Inflammatory macrophage treated with lipopolysaccharide for 1 hour (primary cell): ENCODE data around the gene CXADR.
"Not testable (repeated sequence)": the region's sequence is repeated elsewhere in the genome, so short reads cannot be mapped to it uniquely, and the experiment has no call there.

Source experiments
- DNase-seq, 2 donors: peaks; one replicate each; pipeline ENCODE4 v3.0.0-alpha.2; 2020 to 2022

Gene CXADR

GRCh38 chr21:17502985-17503384 lies 9.9 kb upstream of the CXADR start:
- DNase-seq = not testable (repeated sequence)

GRCh38 chr21:17506951-17507350 lies 5.9 kb upstream of the CXADR start:
- DNase-seq = no peak

- DNase-seq = no peak
These were observed 5.3 kb upstream of the CXADR start for GRCh38 chr21:17507591-17507990.

GRCh38 chr21:17513214-17514123 lies 626 bp downstream of the CXADR start:
- peak in 1 of 2 donors; percentile 12 for DNase-seq

- no peak for DNase-seq
These were observed 1.4 kb downstream of the CXADR start for GRCh38 chr21:17514124-17514845.

- not testable (repeated sequence) for DNase-seq
These were observed 4.2 kb downstream of the CXADR start for GRCh38 chr21:17517008-17517407.

- DNase-seq = no peak
These were observed 6.4 kb downstream of the CXADR start for GRCh38 chr21:17519208-17519738.

GRCh38 chr21:17519965-17520609 lies 7.2 kb downstream of the CXADR start:
- no peak for DNase-seq

- DNase-seq = no peak
These were observed 10.2 kb downstream of the CXADR start for GRCh38 chr21:17523007-17523451.

GRCh38 chr21:17523979-17524494 lies 11.2 kb downstream of the CXADR start:
- DNase-seq = not testable (repeated sequence)

- DNase-seq = no peak
These were observed 11.8 kb downstream of the CXADR start for GRCh38 chr21:17524635-17525034.

- no peak for DNase-seq
These were observed 13.9 kb downstream of the CXADR start for GRCh38 chr21:17526776-17527175.

- no peak for DNase-seq
These were observed 14.4 kb downstream of the CXADR start for GRCh38 chr21:17527240-17527639.

- DNase-seq = no peak
These were observed 14.9 kb downstream of the CXADR start for GRCh38 chr21:17527711-17528110.

GRCh38 chr21:17529648-17530047 lies 16.8 kb downstream of the CXADR start:
- no peak for DNase-seq

- no peak for DNase-seq
These were observed 19.4 kb downstream of the CXADR start for GRCh38 chr21:17532292-17532691.

GRCh38 chr21:17536381-17536780 lies 23.5 kb downstream of the CXADR start:
- no peak for DNase-seq

- no peak for DNase-seq
These were observed 24.5 kb downstream of the CXADR start for GRCh38 chr21:17537299-17537698.

GRCh38 chr21:17538576-17538975 lies 25.7 kb downstream of the CXADR start:
- DNase-seq = no peak

GRCh38 chr21:17539323-17539722 lies 26.5 kb downstream of the CXADR start:
- DNase-seq = peak; percentile 81 to 92

GRCh38 chr21:17539743-17540341 lies 27.0 kb downstream of the CXADR start:
- DNase-seq = no peak

GRCh38 chr21:17540530-17540929 lies 27.7 kb downstream of the CXADR start:
- DNase-seq = peak in 1 of 2 donors; percentile 18
